Neural progenitor cell (in vitro differentiated cells): ENCODE results near the gene GLIS1. TPM values are rescaled to one million over a fixed set of nuclear protein-coding genes. Genes with fewer than 3 reads are reported as not detected.

Experiments
- DNase-seq: peaks from one replicate; pipeline ENCODE4 v3.0.0-alpha.2; 2016; ENCODE audit warnings: low spot score
- H2AFZ ChIP-seq: fragments of 200-600 bp; sonication (generic); replicated peaks from 2 replicates; pipeline ENCODE4 v1.6.1; 2016; ENCODE audit warnings: antibody characterized with exemption
- H3F3A ChIP-seq: fragments of 200-600 bp; sonication (generic); 2 replicates; pipeline ENCODE4 v1.6.1; 2016; ENCODE audit warnings: antibody characterized with exemption, low read depth
- H3K27ac ChIP-seq: fragments of 200-600 bp; sonication (generic); 2 replicates; pipeline ENCODE4 v1.5.1; 2016; ENCODE audit warnings: mild to moderate bottlenecking
- H3K27me3 ChIP-seq: fragments of 200-600 bp; sonication (generic); 2 replicates; pipeline ENCODE4 v1.6.1; 2016; ENCODE audit warnings: mild to moderate bottlenecking, moderate library complexity
- H3K36me3 ChIP-seq: fragments of 200-600 bp; sonication (generic); 2 replicates; pipeline ENCODE4 v1.5.1; 2016
- H3K4me1 ChIP-seq: fragments of 200-600 bp; sonication (generic); 2 replicates; pipeline ENCODE4 v1.6.1; 2016; ENCODE audit warnings: mixed run types
- H3K4me2 ChIP-seq: fragments of 200-600 bp; sonication (generic); 2 replicates; pipeline ENCODE4 v1.6.1; 2016
- H3K4me3 ChIP-seq: fragments of 200-600 bp; sonication (generic); 2 replicates; pipeline ENCODE4 v1.5.1; 2016
- H3K79me2 ChIP-seq: fragments of 200-600 bp; sonication (generic); 2 replicates; pipeline ENCODE4 v1.6.1; 2016; ENCODE audit warnings: low read depth
- H3K9ac ChIP-seq: fragments of 200-600 bp; sonication (generic); 2 replicates; pipeline ENCODE4 v1.6.1; 2016
- H3K9me3 ChIP-seq: fragments of 200-600 bp; sonication (generic); 2 replicates; pipeline ENCODE4 v1.5.1; 2016; ENCODE audit warnings: low read depth
- H4K20me1 ChIP-seq: fragments of 200-600 bp; sonication (generic); 2 replicates; pipeline ENCODE4 v1.6.1; 2016; ENCODE audit warnings: low read depth
- H3K27ac Mint-ChIP-seq: 3 replicates; pipeline ENCODE4 v1.8.0; 2021; ENCODE audit warnings: mixed read lengths
- H3K27me3 Mint-ChIP-seq: 2 replicates; pipeline ENCODE4 v1.8.0; 2022; ENCODE audit warnings: low read depth, mild to moderate bottlenecking, inconsistent platforms, moderate library complexity, mixed read lengths; ENCODE audit not compliant: insufficient read depth
- H3K36me3 Mint-ChIP-seq: 3 replicates; pipeline ENCODE4 v1.8.0; 2021; ENCODE audit warnings: mixed read lengths
- H3K4me1 Mint-ChIP-seq: 3 replicates; pipeline ENCODE4 v1.8.0; 2021; ENCODE audit warnings: mixed read lengths
- H3K4me3 Mint-ChIP-seq: 3 replicates; pipeline ENCODE4 v1.8.0; 2021; ENCODE audit warnings: mild to moderate bottlenecking, moderate library complexity, mixed read lengths
- H3K9me3 Mint-ChIP-seq: 3 replicates; pipeline ENCODE4 v1.8.0; 2020; ENCODE audit warnings: mixed read lengths
- EZH2 ChIP-seq: fragments of 200-600 bp; sonication (generic); IDR thresholded peaks from 2 replicates; pipeline ENCODE4 v1.6.1; 2017; ENCODE audit warnings: antibody characterized with exemption, mild to moderate bottlenecking, moderate library complexity
- EZH2phosphoT487 ChIP-seq: fragments of 200-600 bp; sonication (generic); IDR thresholded peaks from 2 replicates; pipeline ENCODE4 v1.6.1; 2017; ENCODE audit warnings: antibody characterized with exemption
- total RNA-seq: library from RNA; depleted of rRNA; stranded (reverse); fragments of >200 nt; gene quantifications from 2 replicates; pipeline ENCODE4 v1.2.3, GENCODE V29; 2015; ENCODE audit warnings: low replicate concordance
- TF ChIP-seq, protein P1 (sequence below): fragments of 200-600 bp; sonication (generic); IDR thresholded peaks from 2 replicates; pipeline ENCODE4 v1.5.1; 2017; ENCODE audit warnings: antibody characterized with exemption, mild to moderate bottlenecking

Gene GLIS1
- total RNA-seq, 1 donor from 2014 or later, result not detected

DNA sequence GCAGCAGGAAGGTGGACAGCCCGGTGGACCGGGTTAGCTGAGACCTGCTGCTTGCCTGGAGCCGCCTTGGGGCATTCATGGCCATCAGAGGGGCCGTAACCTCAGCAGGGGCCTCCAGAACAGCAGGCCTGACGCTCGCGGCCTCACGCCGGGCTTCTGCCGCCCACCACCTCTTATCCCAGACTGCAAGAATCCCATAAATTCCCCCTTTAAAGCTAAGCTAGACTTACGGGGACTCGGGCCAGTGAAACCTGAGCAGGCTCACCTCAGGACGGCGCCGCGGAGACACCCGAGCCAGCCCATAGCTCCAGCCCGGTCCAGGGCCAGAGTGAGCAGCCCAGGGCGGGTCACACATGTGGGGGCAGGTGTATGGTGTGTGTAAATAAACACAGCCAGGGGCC is 132.3 kb downstream of the GLIS1 start:
- H4K20me1 ChIP-seq, result no peaks in the 10 kb centered on the region
- H3F3A ChIP-seq, result no peaks in the 10 kb centered on the region
- no peaks in the 10 kb centered on the region for H3K36me3 ChIP-seq
- peak overlapping the region; percentile 4 for H3K4me2 ChIP-seq
- peak overlapping the region; percentile 61 for H2AFZ ChIP-seq
- H3K9me3 ChIP-seq, result peaks cover 6% of the 10 kb centered on the region
- no peaks in the 10 kb centered on the region for H3K4me1 ChIP-seq
- H3K27ac Mint-ChIP-seq, result no peak overlapping the region
- peaks cover 8% of the 10 kb centered on the region for H3K4me1 Mint-ChIP-seq
- no peak overlapping the region for H3K27ac ChIP-seq
- no peak overlapping the region for H3K4me3 ChIP-seq
- H3K9me3 Mint-ChIP-seq, result peaks cover 14% of the 10 kb centered on the region
- H3K36me3 Mint-ChIP-seq, result peaks cover 1% of the 10 kb centered on the region
- no peaks in the 10 kb centered on the region for H3K27me3 ChIP-seq
- H3K4me3 Mint-ChIP-seq, result no peak overlapping the region
- no peak for TF ChIP-seq EZH2
- TF ChIP-seq, protein P1, sequence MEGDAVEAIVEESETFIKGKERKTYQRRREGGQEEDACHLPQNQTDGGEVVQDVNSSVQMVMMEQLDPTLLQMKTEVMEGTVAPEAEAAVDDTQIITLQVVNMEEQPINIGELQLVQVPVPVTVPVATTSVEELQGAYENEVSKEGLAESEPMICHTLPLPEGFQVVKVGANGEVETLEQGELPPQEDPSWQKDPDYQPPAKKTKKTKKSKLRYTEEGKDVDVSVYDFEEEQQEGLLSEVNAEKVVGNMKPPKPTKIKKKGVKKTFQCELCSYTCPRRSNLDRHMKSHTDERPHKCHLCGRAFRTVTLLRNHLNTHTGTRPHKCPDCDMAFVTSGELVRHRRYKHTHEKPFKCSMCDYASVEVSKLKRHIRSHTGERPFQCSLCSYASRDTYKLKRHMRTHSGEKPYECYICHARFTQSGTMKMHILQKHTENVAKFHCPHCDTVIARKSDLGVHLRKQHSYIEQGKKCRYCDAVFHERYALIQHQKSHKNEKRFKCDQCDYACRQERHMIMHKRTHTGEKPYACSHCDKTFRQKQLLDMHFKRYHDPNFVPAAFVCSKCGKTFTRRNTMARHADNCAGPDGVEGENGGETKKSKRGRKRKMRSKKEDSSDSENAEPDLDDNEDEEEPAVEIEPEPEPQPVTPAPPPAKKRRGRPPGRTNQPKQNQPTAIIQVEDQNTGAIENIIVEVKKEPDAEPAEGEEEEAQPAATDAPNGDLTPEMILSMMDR, result no peak
- no peak for TF ChIP-seq EZH2phosphoT487
- no peaks in the 10 kb centered on the region for H3K79me2 ChIP-seq
- DNase-seq, result peak; percentile 30
- H3K9ac ChIP-seq, result no peak overlapping the region
- peaks cover 8% of the 10 kb centered on the region for H3K27me3 Mint-ChIP-seq

DNA sequence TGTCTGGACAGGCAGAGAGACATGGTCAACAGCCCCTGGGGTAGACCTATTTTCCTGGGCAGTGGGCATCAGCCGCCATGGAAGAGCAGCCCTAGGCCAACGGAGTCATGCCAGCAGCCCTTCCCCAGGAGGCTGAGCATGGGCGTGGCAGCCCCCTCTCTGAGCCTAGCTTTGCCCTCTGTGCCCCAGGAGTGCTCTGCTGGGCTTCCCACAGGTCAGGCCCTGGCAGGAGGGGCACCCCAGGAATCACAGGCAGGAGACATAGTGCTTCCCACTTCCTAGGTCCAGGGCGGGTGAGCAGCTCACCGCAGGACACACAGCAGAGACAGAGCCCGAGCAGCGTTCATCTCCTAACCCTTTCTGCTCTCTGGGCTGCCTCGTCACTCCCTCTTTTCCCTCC is 132.8 kb downstream of the GLIS1 start:
- Mint-ChIP-seq H3K36me3 (peaks cover 1% of the 10 kb centered on the region), H3K4me1 (peaks cover 8% of the 10 kb centered on the region), H3K9me3 (peaks cover 9% of the 10 kb centered on the region), H3K27me3 (peaks cover 8% of the 10 kb centered on the region), H3K27ac (no peak overlapping the region), H3K4me3 (no peak overlapping the region)
- H3K4me3 ChIP-seq, result no peak overlapping the region
- no peaks in the 10 kb centered on the region for H3F3A ChIP-seq
- H3K4me2 ChIP-seq, result peak overlapping the region; percentile 4
- H2AFZ ChIP-seq, result peak overlapping the region; percentile 61
- no peaks in the 10 kb centered on the region for H4K20me1 ChIP-seq
- DNase-seq, result no peak
- no peak overlapping the region for H3K9ac ChIP-seq
- peaks cover 6% of the 10 kb centered on the region for H3K9me3 ChIP-seq
- H3K79me2 ChIP-seq, result no peaks in the 10 kb centered on the region
- TF ChIP-seq EZH2 (no peak), EZH2phosphoT487 (no peak)
- TF ChIP-seq, protein P1, result no peak
- no peaks in the 10 kb centered on the region for H3K36me3 ChIP-seq
- no peak overlapping the region for H3K27ac ChIP-seq
- H3K27me3 ChIP-seq, result no peaks in the 10 kb centered on the region
- H3K4me1 ChIP-seq, result no peaks in the 10 kb centered on the region

DNA sequence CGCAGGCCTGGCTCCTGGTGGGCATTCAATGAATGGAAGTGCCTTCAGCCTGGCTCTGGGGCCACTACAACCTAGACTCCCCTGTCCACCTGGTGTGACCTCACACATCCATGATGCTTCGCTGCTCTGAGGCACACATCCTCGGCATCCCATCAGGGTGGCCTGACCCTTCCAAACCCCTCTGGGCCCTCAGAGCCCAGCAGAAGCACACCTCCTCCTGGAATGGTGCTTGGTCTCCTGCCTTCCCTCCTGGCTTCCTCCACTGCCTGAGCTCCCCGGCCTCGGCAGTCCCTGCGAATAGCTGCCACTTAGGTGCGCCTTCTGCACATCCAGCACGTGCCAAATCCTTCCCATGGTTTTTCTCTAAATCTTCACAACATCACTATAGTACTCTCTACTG is 133.8 kb downstream of the GLIS1 start:
- no peak for DNase-seq
- Mint-ChIP-seq H3K27me3 (peaks cover 8% of the 10 kb centered on the region), H3K36me3 (no peaks in the 10 kb centered on the region), H3K27ac (no peak overlapping the region), H3K4me1 (peaks cover 8% of the 10 kb centered on the region), H3K9me3 (peaks cover under 1% of the 10 kb centered on the region), H3K4me3 (no peak overlapping the region)
- H3F3A ChIP-seq, result no peaks in the 10 kb centered on the region
- no peaks in the 10 kb centered on the region for H4K20me1 ChIP-seq
- H3K27ac ChIP-seq, result no peak overlapping the region
- H2AFZ ChIP-seq, result no peak overlapping the region
- H3K9me3 ChIP-seq, result peaks cover 2% of the 10 kb centered on the region
- H3K4me1 ChIP-seq, result no peaks in the 10 kb centered on the region
- no peaks in the 10 kb centered on the region for H3K79me2 ChIP-seq
- TF ChIP-seq EZH2phosphoT487 (no peak), EZH2 (no peak)
- TF ChIP-seq, protein P1, result no peak
- H3K4me3 ChIP-seq, result no peak overlapping the region
- no peak overlapping the region for H3K4me2 ChIP-seq
- no peaks in the 10 kb centered on the region for H3K36me3 ChIP-seq
- H3K9ac ChIP-seq, result no peak overlapping the region
- H3K27me3 ChIP-seq, result no peaks in the 10 kb centered on the region
